ENCODE results near the gene ZFX.
"Not testable (repeated sequence)": the region's sequence is repeated elsewhere in the genome, so short reads cannot be mapped to it uniquely, and the experiment has no call there.

Gene ZFX

DNA sequence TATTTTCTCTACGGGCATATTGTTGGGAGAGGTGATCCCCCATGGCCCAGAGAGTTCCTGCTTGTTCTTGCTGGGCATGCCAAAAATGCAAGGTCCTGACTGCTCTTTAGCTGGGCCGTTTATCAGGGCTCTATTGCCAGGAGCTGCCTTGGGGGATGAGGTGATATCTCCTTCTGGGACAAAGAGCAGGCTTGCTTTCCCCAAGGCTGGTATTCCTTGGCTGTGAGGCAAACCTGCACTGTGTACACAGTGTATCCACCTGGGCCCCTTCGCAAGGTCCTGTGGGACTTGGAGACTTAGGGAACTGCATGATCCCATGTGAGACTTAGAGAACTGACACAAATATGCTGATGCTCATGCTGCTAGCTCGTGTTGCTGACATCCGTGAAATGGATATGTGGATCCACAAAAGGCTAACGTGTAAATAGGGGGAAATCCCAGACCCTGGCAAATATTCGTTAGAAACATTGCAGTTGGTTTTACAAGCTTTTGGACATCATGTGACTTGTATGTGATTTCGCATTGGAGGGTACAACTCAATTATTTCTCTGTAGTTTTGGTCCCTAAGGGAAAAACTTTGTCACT lies 24.4 kb upstream of the ZFX start:
- in situ Hi-C loops (cut with MboI; ENCODE audit: low pct_unique_long_range_greater_than_20kb, low sequenced_read_pairs, unreplicated experiment), result no loop called here
- TF ChIP-seq, protein P1, sequence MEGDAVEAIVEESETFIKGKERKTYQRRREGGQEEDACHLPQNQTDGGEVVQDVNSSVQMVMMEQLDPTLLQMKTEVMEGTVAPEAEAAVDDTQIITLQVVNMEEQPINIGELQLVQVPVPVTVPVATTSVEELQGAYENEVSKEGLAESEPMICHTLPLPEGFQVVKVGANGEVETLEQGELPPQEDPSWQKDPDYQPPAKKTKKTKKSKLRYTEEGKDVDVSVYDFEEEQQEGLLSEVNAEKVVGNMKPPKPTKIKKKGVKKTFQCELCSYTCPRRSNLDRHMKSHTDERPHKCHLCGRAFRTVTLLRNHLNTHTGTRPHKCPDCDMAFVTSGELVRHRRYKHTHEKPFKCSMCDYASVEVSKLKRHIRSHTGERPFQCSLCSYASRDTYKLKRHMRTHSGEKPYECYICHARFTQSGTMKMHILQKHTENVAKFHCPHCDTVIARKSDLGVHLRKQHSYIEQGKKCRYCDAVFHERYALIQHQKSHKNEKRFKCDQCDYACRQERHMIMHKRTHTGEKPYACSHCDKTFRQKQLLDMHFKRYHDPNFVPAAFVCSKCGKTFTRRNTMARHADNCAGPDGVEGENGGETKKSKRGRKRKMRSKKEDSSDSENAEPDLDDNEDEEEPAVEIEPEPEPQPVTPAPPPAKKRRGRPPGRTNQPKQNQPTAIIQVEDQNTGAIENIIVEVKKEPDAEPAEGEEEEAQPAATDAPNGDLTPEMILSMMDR (IDR thresholded peaks at IDR 0.05; ENCODE audit: extremely low read depth, insufficient read depth, missing control alignments), result no peak
- no peak for DNase-seq (ENCODE audit: low spot score)

DNA sequence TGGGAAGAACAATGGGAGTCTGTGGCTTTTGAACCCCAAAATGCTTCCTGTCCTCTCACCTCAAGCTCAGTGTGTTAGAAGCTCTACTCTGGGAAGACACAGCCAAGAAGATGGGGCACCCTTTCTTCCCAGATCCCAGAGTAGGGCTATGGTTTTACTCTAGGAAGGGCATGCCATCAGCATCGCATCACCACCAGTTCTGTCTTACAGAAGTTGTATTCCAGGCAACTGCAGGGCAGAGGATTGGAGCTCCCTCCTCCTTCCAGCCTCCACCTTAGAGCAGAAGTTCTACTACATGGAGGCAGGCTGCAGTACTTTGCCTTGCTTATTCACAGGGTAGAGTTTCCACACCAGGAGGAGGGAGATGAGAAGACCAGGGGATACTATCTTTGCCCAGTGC lies 18.1 kb upstream of the ZFX start:
- TF ChIP-seq, protein P1 (IDR thresholded peaks at IDR 0.05; ENCODE audit: extremely low read depth, insufficient read depth, missing control alignments), result no peak
- in situ Hi-C loops (cut with MboI; ENCODE audit: low pct_unique_long_range_greater_than_20kb, low sequenced_read_pairs, unreplicated experiment), result no loop called here
- DNase-seq (ENCODE audit: low spot score), result no peak

- TF ChIP-seq, protein P1 (IDR thresholded peaks at IDR 0.05; ENCODE audit: extremely low read depth, insufficient read depth, missing control alignments), result no peak
- no peak for DNase-seq (ENCODE audit: low spot score)
- in situ Hi-C loops (cut with MboI; ENCODE audit: low pct_unique_long_range_greater_than_20kb, low sequenced_read_pairs, unreplicated experiment), result no loop called here
Measured at GRCh38 chrX:24133312-24133711, 16.2 kb upstream of the ZFX start.

GRCh38 chrX:24135768-24136167 lies 13.8 kb upstream of the ZFX start:
- in situ Hi-C loops (cut with MboI; ENCODE audit: low pct_unique_long_range_greater_than_20kb, low sequenced_read_pairs, unreplicated experiment); DNase-seq (ENCODE audit: low spot score): not testable (repeated sequence)

- TF ChIP-seq, protein P1 (IDR thresholded peaks at IDR 0.05; ENCODE audit: extremely low read depth, insufficient read depth, missing control alignments), result no peak
- no peak for DNase-seq (ENCODE audit: low spot score)
- in situ Hi-C loops (cut with MboI; ENCODE audit: low pct_unique_long_range_greater_than_20kb, low sequenced_read_pairs, unreplicated experiment), result no loop called here
Measured at GRCh38 chrX:24137192-24137591, 12.3 kb upstream of the ZFX start.

- in situ Hi-C loops (cut with MboI; ENCODE audit: low pct_unique_long_range_greater_than_20kb, low sequenced_read_pairs, unreplicated experiment); DNase-seq (ENCODE audit: low spot score): not testable (repeated sequence)
Measured at GRCh38 chrX:24143982-24144381, 5.5 kb upstream of the ZFX start.

DNA sequence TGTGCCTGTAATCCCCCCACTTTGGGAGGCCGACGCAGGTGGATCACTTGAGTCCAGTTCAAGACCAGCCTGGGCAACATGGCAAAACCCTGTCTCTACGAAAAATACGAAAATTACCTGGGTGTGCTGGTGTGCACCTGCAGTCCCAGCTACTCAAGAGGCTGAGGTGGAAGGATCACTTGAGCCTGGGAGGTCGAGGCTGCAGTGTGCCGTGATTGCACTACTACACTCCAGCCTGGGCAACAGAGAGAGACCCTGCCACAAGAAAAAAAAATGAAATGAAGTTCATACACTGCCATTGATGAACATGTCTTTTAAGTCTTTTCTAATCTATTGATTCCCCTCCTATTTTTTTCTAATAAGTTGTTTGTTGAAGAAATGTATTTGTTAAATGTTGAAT lies 5.0 kb upstream of the ZFX start:
- TF ChIP-seq, protein P1 (IDR thresholded peaks at IDR 0.05; ENCODE audit: extremely low read depth, insufficient read depth, missing control alignments), result no peak
- in situ Hi-C loops (cut with MboI; ENCODE audit: low pct_unique_long_range_greater_than_20kb, low sequenced_read_pairs, unreplicated experiment), result no loop called here
- DNase-seq (ENCODE audit: low spot score), result no peak

Data from GM13977 (cell line).